Uterus (tissue), 2 donors: ENCODE results near the gene STRN3.

Source experiments
- CTCF ChIP-seq, 4 experiments: fragments of 200-600 bp in 2 of 4; fragments of 450-650 bp in 2 of 4; sonication (generic) in 2 of 4; IDR thresholded peaks; one replicate each; pipeline ENCODE4 v1.5.1; 2016 to 2019; ENCODE audit warnings: antibody characterized with exemption in 4 of 4, mild to moderate bottlenecking in 2 of 4, moderate library complexity in 1 of 4
- POLR2A ChIP-seq, 2 donors: fragments of 450-650 bp; IDR thresholded peaks; one replicate each; pipeline ENCODE4 v1.6.1; 2016; ENCODE audit warnings: antibody characterized with exemption in 2 of 2, mild to moderate bottlenecking in 1 of 2, moderate library complexity in 1 of 2

DNA sequence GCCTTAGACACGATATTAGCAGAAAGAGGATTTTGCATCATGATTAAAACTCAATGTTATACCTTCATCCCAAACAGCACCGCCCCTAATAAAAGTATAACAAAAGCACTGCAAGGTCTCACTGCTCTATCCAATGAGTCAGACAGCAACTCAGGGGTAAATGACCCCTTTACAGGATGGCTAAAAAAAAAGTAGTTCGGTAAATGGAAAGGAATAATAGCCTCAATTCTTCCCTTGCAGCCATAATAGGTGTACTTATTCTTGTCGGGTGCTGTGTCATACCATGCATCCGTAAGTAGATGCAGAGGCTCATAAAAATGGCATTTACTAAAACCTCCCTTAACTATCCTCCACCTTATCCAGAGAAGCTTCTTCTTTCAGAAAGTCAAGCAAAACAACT lies 54.6 kb downstream of the STRN3 start:
- TF ChIP-seq CTCF (IDR thresholded peaks at IDR 0.05) = no peak
- TF ChIP-seq POLR2A (IDR thresholded peaks at IDR 0.05) = no peak
